Measurements from ENCODE around the gene ERBB3.
A peak's percentile ranks its signal among the peaks of the same experiment; 100 is the strongest.

The ERBB3 gene

DNA sequence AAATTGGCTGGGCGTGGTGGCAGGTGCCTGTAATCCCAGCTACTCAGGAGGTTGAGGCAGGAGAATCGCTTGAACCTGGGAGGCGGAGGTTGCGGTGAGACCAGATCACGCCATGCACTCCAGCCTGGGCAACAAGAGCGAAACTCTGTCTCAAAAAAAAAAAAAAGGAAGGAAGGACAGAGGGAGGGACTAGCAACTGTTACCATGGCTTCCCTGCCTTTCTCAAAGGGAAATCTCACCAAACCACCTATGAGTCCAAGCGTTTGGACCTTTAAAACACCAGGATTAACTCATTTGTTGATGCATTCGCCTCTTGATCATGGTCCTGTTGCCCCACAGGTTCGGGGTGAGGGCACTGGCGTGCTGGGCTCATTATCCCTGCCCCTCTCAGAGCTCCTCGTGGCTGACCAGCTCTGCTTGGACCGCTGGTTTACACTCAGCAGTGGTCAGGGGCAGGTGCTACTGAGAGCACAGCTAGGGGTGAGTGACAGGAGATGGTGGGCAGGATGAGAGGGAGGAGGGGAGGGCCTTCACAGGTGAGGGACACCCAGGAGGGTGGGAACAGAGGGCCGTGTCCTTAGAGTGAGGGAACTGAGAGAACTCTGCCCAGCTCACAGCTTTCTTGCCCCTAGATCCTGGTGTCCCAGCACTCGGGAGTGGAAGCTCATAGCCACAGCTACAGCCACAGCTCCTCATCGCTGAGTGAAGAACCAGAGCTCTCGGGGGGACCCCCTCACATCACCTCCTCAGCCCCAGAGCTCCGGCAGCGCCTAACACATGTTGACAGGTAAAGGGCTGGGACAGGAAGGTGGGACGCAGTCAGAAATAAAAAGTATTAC, 62.2 kb downstream of the ERBB3 start:
- no peak for DNase-seq

DNA sequence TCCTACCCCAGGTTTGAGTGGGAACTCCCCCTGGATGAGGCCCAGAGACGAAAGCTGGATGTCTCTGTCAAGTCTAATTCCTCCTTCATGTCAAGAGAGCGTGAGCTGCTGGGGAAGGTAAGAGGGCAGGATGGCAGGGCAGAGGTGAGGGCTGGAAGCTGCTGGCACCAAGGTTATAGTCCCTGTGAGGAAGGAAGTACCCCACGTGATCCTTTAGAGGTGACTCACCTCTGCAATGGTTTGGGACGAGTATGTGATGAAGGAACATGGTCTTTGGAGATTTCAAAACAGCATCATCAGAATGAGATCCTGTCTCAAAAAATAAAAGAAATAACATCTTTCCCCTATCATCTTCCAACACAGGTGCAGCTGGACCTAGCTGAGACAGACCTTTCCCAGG, 63.3 kb downstream of the ERBB3 start:
- peak; percentile 58 for DNase-seq

DNA sequence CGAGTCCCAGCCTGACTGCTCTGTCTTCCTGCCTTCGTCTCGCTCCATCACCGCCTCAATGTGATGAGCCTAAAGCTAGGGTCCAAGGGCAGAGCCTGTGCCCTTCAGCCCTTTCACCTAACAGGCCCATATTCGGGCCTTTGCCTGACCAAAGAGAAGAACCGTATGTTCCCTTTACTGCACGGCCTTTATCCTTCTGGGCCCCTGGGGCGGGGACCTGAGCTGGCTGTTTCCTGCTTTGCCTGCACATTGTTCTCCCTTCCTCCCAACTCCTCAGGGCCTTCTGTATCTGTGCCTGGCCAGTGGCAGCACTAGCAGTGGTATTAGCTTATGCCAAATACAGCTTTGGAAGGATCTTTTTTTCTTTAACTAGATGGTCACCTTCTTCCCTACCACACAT, 63.9 kb downstream of the ERBB3 start:
- DNase-seq = no peak

DNA sequence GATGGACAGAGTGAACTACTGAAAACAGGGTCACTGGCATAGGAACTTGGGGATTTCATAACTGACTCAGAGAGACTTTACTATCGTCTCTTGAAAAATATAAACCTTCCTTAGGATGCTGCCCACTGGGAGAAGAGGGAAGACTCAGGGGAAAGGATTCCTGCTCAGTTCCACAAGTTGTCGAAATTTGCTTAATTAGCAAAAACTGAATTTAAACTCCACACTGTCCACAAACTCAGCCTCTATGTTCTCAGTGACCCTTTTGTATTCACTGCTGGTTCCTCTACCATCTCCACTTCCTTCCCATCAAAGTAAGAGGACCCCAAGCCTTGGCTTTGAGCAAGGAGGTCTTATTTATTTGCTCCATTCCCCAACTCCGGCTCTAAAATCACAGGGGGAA, 65.3 kb downstream of the ERBB3 start:
- DNase-seq = no peak

DNA sequence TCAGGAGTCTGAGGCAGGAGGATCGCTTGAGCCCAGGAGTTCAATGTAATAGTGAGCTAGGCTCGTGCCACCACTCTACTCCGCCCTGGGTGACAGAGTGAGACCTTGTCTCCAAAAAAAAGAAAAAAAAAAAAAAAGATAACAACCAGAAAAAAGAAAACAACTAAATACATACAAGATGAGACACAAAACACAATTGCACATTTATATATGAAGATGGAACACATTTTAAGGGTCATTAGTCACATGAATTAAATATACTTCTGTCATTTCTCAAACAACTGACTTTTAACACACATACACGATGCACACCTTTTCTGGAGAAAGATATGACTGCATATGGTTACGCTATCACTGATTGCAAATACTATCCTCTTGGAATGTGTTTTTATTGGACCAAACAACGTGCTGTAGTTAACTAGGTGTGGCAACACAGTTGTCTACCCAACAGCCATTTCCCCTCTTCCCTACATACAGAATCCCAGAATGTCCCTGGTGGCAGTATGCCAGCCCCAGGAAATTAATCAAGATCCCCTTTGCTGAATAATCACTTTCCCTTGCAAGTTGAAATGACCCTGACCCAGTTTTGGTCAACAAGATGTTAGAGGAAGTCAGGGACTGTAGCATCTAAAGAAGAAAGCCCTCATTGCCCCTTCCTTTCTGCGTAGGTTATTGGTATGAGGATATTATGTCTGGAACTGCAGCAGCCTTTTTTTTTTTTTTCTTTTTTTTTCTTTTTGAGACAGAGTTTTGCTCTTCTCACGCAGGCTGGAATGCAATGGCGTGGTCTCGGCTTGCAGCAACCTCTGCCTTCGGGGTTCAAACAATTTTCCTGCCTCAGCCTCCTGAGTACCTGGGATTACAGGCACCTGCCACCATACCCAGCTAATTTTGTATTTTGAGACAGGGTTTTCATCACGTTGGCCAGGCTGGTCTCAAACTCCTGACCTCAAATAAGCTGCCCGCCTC, 66.8 kb downstream of the ERBB3 start:
- DNase-seq = no peak

DNA sequence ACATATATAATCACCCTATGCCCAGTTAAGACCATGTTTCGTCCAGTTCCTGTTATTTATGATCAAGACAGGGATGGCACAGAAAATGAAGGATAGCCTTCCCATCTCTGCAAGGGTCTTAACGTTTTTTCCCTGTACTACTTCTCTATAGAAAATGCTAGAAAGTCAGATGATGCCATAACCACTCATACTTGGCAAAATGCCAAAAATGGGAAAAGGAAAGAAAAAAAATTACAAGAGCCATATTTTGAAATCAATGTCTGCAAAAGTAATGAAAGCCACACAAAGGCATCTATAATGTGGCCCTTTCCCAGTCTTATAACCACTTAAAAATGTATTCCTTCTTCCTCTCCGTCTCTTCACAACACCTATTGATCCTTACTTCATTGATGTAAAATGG, 70.6 kb downstream of the ERBB3 start:
- no peak for DNase-seq

DNA sequence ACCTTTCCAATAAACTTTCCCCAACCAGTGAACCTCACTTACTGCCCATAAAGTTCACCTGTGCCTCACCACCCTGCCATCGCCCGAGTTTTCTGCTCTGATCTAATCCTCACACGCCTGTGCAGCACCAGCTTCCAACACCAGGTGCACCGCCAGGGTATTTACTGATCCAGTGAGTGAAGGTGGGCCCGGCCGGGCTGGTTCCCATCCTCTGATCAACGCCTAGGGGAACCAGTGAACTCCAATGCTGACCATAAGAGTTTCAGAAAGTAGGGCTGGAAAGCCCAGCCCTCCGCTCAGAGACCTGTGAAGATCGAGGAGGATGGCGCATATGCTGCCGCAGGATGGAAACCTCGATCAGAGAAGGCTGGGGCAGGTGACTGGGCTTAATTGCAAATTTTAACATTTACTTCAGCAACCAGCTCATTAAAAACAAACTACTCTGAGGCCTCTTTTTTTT, 71.7 kb downstream of the ERBB3 start:
- DNase-seq = peak; percentile 77

DNA sequence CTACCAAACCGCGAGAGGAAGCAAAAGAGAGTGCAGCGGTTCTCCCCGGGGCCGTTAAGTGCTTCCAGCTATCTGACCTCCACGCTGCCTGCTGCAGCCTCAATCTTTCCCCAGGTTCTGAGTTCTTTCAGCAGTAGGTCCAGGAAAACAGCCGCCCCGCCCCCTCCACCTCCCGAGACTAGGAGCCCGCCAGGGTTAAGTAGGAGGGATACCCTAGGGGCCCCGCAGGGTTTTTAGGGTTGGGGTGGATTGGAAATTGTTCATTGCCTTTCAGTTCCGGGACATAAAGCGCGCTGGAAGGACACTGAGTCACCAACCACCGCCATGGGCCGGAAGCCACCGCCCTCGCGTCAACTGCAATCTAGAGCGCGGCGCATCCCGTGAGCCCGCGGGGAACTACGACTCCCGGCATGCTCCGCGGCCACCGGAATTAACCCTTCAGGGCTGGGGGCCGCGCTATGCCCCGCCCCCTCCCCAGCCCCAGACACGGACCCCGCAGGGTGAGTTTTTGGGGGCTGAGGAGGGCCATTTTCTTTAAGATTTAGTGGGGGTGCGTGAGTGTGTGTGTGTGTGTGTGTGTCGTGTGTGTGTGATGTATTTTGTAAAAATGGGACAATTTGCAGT, 72.3 kb downstream of the ERBB3 start, which contains the start of gene MYL6B:
Gene MYL6B (plus strand): TSS at position 456 of the 624 bp plus-strand sequence. CDS start 1,332 bp downstream, outside the sequence.
- peak; percentile 96 for DNase-seq
